Fibroblast of lung (primary cell): ENCODE data around the gene PKHD1. TPM values are rescaled to one million over a fixed set of nuclear protein-coding genes. Genes with fewer than 3 reads are reported as not detected.

Source experiments
- DNase-seq, 2 donors: peaks; one replicate each; pipeline versions ENCODE4 v3.0.0 to v3.0.0-alpha.2; 2010; ENCODE audit warnings: low read depth in 2 of 2
- H2AFZ ChIP-seq: 2 replicates; pipeline ENCODE4 v1.5.1; 2012; ENCODE audit warnings: low read length, control low read depth, inconsistent platforms
- H3K27ac ChIP-seq: 2 replicates; pipeline ENCODE4 v1.5.1; 2011; ENCODE audit warnings: low read length, control low read depth; ENCODE audit not compliant: insufficient read depth
- H3K27me3 ChIP-seq: 2 replicates; pipeline ENCODE4 v1.5.1; 2011; ENCODE audit warnings: mild to moderate bottlenecking, low read length; ENCODE audit not compliant: control insufficient read depth, insufficient read depth
- H3K36me3 ChIP-seq: 2 replicates; pipeline ENCODE4 v1.5.1; 2011; ENCODE audit warnings: low read length; ENCODE audit not compliant: control insufficient read depth, insufficient read depth
- H3K4me1 ChIP-seq: 2 replicates; pipeline ENCODE4 v1.5.1; 2011; ENCODE audit warnings: low read length; ENCODE audit not compliant: control insufficient read depth, insufficient read depth; ENCODE audit errors: extremely low read depth
- H3K4me2 ChIP-seq: 2 replicates; pipeline ENCODE4 v1.5.1; 2011; ENCODE audit warnings: low read length, control low read depth; ENCODE audit not compliant: insufficient read depth; ENCODE audit errors: extremely low read depth
- H3K4me3 ChIP-seq, 4 experiments: fragments of 200-600 bp in 1 of 4; sonication (generic) in 1 of 4; replicated peaks in 1 of 4; 2 replicates each; pipeline ENCODE4 v1.5.1; 2011 to 2016; ENCODE audit warnings: low read length in 4 of 4, low read depth in 3 of 4, mild to moderate bottlenecking in 3 of 4, control low read depth in 2 of 4, inconsistent platforms in 1 of 4, mixed read lengths in 1 of 4; ENCODE audit not compliant: insufficient read depth in 1 of 4; ENCODE audit errors: control extremely low read depth in 1 of 4
- H3K79me2 ChIP-seq: 2 replicates; pipeline ENCODE4 v1.5.1; 2012; ENCODE audit warnings: mild to moderate bottlenecking, low read length, inconsistent platforms; ENCODE audit not compliant: control insufficient read depth, insufficient read depth
- H3K9ac ChIP-seq: 2 replicates; pipeline ENCODE4 v1.5.1; 2011; ENCODE audit warnings: mild to moderate bottlenecking, low read length, control low read depth; ENCODE audit not compliant: insufficient read depth
- H3K9me3 ChIP-seq: 2 replicates; pipeline ENCODE4 v1.5.1; 2012; ENCODE audit warnings: low read depth, low read length; ENCODE audit not compliant: control insufficient read depth, insufficient read depth
- H4K20me1 ChIP-seq: 2 replicates; pipeline ENCODE4 v1.5.1; 2011; ENCODE audit warnings: low read length; ENCODE audit not compliant: control insufficient read depth, insufficient read depth; ENCODE audit errors: extremely low read depth
- EZH2 ChIP-seq: IDR thresholded peaks from 2 replicates; pipeline ENCODE4 v1.5.1; 2012; ENCODE audit warnings: low read length, control low read depth, mild to moderate bottlenecking; ENCODE audit errors: missing control alignments
- polyA plus RNA-seq, 2 donors: library from polyadenylated mRNA; depleted of rRNA in 1 of 2; stranded (reverse) in 1 of 2; unstranded in 1 of 2; fragments of >200 nt; gene quantifications; 2 replicates each; pipeline ENCODE4 v1.2.1, GENCODE V29; 2011 to 2012; ENCODE audit warnings: missing spikeins in 1 of 2
- total RNA-seq: library from RNA; depleted of rRNA; stranded (reverse); fragments of >200 nt; gene quantifications from 2 replicates; pipeline ENCODE4 v1.2.1, GENCODE V29; 2014
- TF ChIP-seq, protein P1 (sequence below), 2 donors: IDR thresholded peaks in 1 of 2; conservative IDR thresholded peaks in 1 of 2; 1 replicate in 1 of 2; 2 replicates in 1 of 2; pipeline ENCODE4 v1.5.1; 2011 to 2012; ENCODE audit warnings: low read length in 2 of 2, control low read depth in 1 of 2, inconsistent platforms in 1 of 2, low read depth in 1 of 2, mild to moderate bottlenecking in 1 of 2

The PKHD1 gene
- total and polyA plus RNA-seq, 2 donors (not counting 1 experiment from before 2014, with no cell fraction given): not detected

DNA sequence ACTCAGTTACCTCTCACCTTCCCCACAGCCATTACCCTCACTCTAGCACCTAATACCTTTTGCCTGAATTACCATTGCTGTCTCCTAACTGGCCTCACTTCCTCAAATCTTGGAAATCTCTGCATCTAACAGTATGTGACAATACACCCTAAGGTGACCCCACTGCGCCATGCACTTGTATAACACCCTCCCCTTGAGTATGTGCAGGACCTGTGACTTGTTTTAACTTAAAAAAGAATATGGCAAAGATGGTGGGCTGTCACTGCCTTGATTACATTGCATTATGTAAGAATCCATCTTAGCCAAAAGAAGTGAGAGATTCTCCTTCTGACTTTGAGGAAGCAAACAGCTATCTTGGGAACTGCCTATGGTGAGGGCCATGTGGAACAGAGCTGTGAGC, 29.9 kb upstream of the PKHD1 start:
- Histone ChIP-seq H3K36me3 (no peaks in the 10 kb centered on the region), H2AFZ (no peak overlapping the region), H3K4me2 (no peak overlapping the region), H3K9ac (no peak overlapping the region), H3K27ac (no peak overlapping the region), H4K20me1 (no peaks in the 10 kb centered on the region), H3K4me1 (no peaks in the 10 kb centered on the region), H3K79me2 (no peaks in the 10 kb centered on the region), H3K27me3 (no peaks in the 10 kb centered on the region), H3K4me3 (no peak overlapping the region), H3K9me3 (no peaks in the 10 kb centered on the region)
- no peak for DNase-seq
- no peak for TF ChIP-seq EZH2
- TF ChIP-seq, protein P1, sequence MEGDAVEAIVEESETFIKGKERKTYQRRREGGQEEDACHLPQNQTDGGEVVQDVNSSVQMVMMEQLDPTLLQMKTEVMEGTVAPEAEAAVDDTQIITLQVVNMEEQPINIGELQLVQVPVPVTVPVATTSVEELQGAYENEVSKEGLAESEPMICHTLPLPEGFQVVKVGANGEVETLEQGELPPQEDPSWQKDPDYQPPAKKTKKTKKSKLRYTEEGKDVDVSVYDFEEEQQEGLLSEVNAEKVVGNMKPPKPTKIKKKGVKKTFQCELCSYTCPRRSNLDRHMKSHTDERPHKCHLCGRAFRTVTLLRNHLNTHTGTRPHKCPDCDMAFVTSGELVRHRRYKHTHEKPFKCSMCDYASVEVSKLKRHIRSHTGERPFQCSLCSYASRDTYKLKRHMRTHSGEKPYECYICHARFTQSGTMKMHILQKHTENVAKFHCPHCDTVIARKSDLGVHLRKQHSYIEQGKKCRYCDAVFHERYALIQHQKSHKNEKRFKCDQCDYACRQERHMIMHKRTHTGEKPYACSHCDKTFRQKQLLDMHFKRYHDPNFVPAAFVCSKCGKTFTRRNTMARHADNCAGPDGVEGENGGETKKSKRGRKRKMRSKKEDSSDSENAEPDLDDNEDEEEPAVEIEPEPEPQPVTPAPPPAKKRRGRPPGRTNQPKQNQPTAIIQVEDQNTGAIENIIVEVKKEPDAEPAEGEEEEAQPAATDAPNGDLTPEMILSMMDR (conservative IDR thresholded peaks at IDR 0.05 in 1 of 2, IDR thresholded peaks at IDR 0.05 in 1 of 2; ENCODE audit: low read depth in 1 of 2, low read length in 2 of 2): no peak

DNA sequence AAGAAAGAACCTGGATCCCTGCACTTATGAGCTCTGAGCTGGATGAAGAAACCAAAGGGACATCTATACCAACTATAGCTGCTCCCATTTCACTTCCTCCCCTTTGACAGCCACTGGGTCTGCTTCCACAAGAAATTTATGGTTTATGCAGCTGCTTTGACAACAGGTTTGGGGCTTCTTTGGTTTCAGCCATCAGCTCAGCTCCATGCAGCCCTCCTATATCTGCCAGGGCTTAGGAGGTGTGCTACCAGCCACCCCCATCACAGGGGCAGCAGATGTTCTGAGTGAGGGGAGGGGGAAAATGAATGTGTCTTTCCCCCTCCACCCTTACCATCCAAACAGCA, 29.2 kb upstream of the PKHD1 start:
- Histone ChIP-seq H4K20me1 (no peaks in the 10 kb centered on the region), H3K4me1 (no peaks in the 10 kb centered on the region), H3K4me2 (no peak overlapping the region), H3K9ac (no peak overlapping the region), H3K4me3 (no peak overlapping the region), H3K27me3 (no peaks in the 10 kb centered on the region), H2AFZ (no peak overlapping the region), H3K27ac (no peak overlapping the region), H3K79me2 (no peaks in the 10 kb centered on the region), H3K9me3 (no peaks in the 10 kb centered on the region), H3K36me3 (no peaks in the 10 kb centered on the region)
- DNase-seq: no peak
- no peak for TF ChIP-seq EZH2
- TF ChIP-seq, protein P1 (conservative IDR thresholded peaks at IDR 0.05 in 1 of 2, IDR thresholded peaks at IDR 0.05 in 1 of 2; ENCODE audit: low read depth in 1 of 2, low read length in 2 of 2): no peak

DNA sequence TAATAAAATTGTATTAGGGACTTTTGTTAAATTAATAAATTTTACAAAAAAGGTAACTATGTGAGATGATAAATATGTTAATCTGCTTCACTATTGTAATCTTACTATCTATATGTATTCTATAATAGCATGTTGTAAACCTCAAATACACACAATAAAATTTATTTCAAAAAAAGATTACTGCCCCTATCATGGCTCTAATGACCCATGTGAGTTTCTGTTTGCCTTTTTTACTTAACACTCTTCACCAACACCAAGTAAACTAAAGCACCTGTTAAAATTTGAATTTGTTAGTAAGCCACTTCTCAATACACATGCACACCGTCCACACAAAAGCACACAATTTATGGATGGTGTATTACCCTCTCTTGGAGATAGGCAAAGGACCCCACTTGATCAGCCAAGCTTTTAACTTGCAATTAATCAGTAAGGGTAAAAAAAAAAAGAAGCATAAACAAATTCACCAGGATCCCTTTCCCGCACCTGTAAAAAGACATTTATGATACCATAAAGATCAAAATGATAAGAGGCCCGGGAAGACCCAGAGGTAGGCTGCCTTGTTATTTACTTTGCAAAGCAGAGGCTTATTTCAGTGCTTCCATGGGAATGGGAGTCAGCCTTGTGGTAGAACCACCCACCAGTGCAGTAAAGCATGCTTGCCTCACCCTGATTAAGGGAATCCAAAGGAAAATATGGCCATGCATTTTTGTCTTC, 28.6 kb upstream of the PKHD1 start:
- DNase-seq: no peak
- no peak overlapping the region for H3K27ac ChIP-seq

More for the DNA sequence above, 28.6 kb upstream of the PKHD1 start:
- Histone ChIP-seq H4K20me1 (no peaks in the 10 kb centered on the region), H2AFZ (no peak overlapping the region), H3K4me2 (no peak overlapping the region), H3K9ac (no peak overlapping the region), H3K4me3 (no peak overlapping the region), H3K9me3 (no peaks in the 10 kb centered on the region), H3K4me1 (no peaks in the 10 kb centered on the region), H3K27me3 (no peaks in the 10 kb centered on the region), H3K36me3 (no peaks in the 10 kb centered on the region), H3K79me2 (no peaks in the 10 kb centered on the region)
- TF ChIP-seq, protein P1 (conservative IDR thresholded peaks at IDR 0.05 in 1 of 2, IDR thresholded peaks at IDR 0.05 in 1 of 2; ENCODE audit: low read depth in 1 of 2, low read length in 2 of 2): no peak
- TF ChIP-seq EZH2: no peak
